MM.1S (cell line): ENCODE measurements around the gene STAG1.
"Not testable (repeated sequence)": the region's sequence is repeated elsewhere in the genome, so short reads cannot be mapped to it uniquely, and the experiment has no call there.

Experiments used
- DNase-seq: peaks from one replicate; pipeline ENCODE4 v3.0.0-alpha.2; 2015
- H2AFZ ChIP-seq: fragments of 300-600 bp; sonication (generic); 2 replicates; pipeline ENCODE4 v1.6.0; 2016; ENCODE audit warnings: antibody characterized with exemption, low read length
- H3F3A ChIP-seq: fragments of 300-600 bp; sonication (generic); 2 replicates; pipeline ENCODE4 v1.6.1; 2016; ENCODE audit warnings: mild to moderate bottlenecking, antibody characterized with exemption, low read length, moderate library complexity, mixed read lengths; ENCODE audit not compliant: insufficient read depth
- H3K27ac ChIP-seq: fragments of 300-600 bp; sonication (generic); 2 replicates; pipeline ENCODE4 v1.5.1; 2016; ENCODE audit warnings: mild to moderate bottlenecking, low read length
- H3K27me3 ChIP-seq: fragments of 300-600 bp; sonication (generic); replicated peaks from 2 replicates; pipeline ENCODE4 v1.6.0; 2016; ENCODE audit warnings: low read length; ENCODE audit not compliant: insufficient read depth
- H3K36me3 ChIP-seq: fragments of 300-600 bp; sonication (generic); replicated peaks from 2 replicates; pipeline ENCODE4 v1.6.1; 2016; ENCODE audit warnings: mild to moderate bottlenecking, low read length, mixed read lengths; ENCODE audit not compliant: insufficient read depth
- H3K4me1 ChIP-seq: fragments of 300-600 bp; sonication (generic); 2 replicates; pipeline ENCODE4 v1.6.1; 2016; ENCODE audit warnings: low read length, mixed read lengths
- H3K4me2 ChIP-seq: fragments of 300-600 bp; sonication (generic); 2 replicates; pipeline ENCODE4 v1.6.0; 2016; ENCODE audit warnings: low read depth, low read length
- H3K4me3 ChIP-seq: fragments of 300-600 bp; sonication (generic); 2 replicates; pipeline ENCODE4 v1.5.1; 2016; ENCODE audit warnings: low read length, mixed read lengths
- H3K79me2 ChIP-seq: fragments of 300-600 bp; sonication (generic); 2 replicates; pipeline ENCODE4 v1.6.1; 2016; ENCODE audit warnings: mixed run types, low read length, mixed read lengths
- H3K9ac ChIP-seq: fragments of 300-600 bp; sonication (generic); 2 replicates; pipeline ENCODE4 v1.6.1; 2016; ENCODE audit warnings: low read length, mixed read lengths
- H3K9me2 ChIP-seq: fragments of 300-600 bp; sonication (generic); replicated peaks from 2 replicates; pipeline ENCODE4 v1.6.1; 2016; ENCODE audit warnings: mild to moderate bottlenecking, low read length, mixed read lengths; ENCODE audit not compliant: insufficient read depth
- H3K9me3 ChIP-seq: fragments of 300-600 bp; sonication (generic); replicated peaks from 2 replicates; pipeline ENCODE4 v1.6.1; 2016; ENCODE audit warnings: mild to moderate bottlenecking, low read length, mixed read lengths; ENCODE audit not compliant: insufficient read depth
- H4K20me1 ChIP-seq: fragments of 300-600 bp; sonication (generic); 2 replicates; pipeline ENCODE4 v1.6.1; 2016; ENCODE audit warnings: mild to moderate bottlenecking, low read length, moderate library complexity, mixed read lengths; ENCODE audit not compliant: insufficient read depth
- EZH2 ChIP-seq: fragments of 300-600 bp; sonication (generic); optimal IDR thresholded peaks from 2 replicates; pipeline ENCODE3; 2017; ENCODE audit warnings: low read depth, mild to moderate bottlenecking, antibody characterized with exemption, low read length, mixed read lengths
- EZH2phosphoT487 ChIP-seq: fragments of 300-600 bp; sonication (generic); IDR thresholded peaks from 2 replicates; pipeline ENCODE4 v1.6.1; 2018; ENCODE audit warnings: antibody characterized with exemption, low read length
- TF ChIP-seq, protein P1 (sequence below): fragments of 300-600 bp; sonication (generic); IDR thresholded peaks from 2 replicates; pipeline ENCODE4 v1.5.1; 2016; ENCODE audit warnings: antibody characterized with exemption, low read length, mixed read lengths

The STAG1 gene

DNA sequence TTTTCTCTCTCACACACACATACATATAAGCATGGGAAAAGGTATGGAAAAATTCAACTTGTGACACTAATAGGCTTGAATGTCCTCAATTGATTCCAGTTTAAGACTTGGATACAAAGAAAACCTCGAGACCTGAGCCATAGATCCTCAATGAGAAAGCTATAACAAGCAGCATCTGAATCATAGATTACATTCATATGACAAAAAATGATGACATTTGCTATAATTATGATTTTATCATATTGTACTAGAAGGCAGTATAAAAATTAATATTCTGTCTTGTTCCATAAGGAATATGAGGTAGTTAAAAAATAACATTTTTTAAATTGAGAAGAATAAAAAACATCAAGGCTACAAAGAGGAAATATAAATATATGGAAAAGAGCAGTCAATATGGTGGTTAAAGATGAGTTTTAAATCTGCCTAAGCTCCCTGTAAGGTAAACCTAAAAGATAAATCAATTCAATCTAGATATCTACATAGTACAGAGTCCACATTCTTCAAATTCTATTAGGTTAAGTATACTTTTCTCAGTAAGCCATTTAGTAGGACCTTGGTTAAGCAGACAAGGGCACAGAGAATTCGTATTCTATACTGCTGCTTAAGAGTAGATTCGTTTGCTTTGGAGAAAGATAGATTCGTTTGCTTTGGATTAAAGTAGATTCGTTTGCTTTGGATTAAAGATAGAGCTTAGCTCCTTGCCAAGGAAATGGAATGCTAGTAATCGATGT is 175.7 kb downstream of the STAG1 start:
- Histone ChIP-seq H3K9me2 (no peaks in the 10 kb centered on the region), H3F3A (no peaks in the 10 kb centered on the region), H4K20me1 (no peaks in the 10 kb centered on the region), H3K36me3 (no peaks in the 10 kb centered on the region; the same call in 1 of the 2 replicates), H3K27ac (no peak overlapping the region), H3K79me2 (0 out of 2 replicates have a peak, but pooled peaks cover 5% of the 10 kb centered on the region), H3K4me2 (no peak overlapping the region), H3K9ac (no peak overlapping the region), H2AFZ (no peak overlapping the region), H3K4me1 (no peaks in the 10 kb centered on the region), H3K4me3 (no peak overlapping the region), H3K9me3 (no peaks in the 10 kb centered on the region), H3K27me3 (no peaks in the 10 kb centered on the region)
- no peak for DNase-seq
- TF ChIP-seq EZH2phosphoT487 = no peak
- TF ChIP-seq, protein P1, sequence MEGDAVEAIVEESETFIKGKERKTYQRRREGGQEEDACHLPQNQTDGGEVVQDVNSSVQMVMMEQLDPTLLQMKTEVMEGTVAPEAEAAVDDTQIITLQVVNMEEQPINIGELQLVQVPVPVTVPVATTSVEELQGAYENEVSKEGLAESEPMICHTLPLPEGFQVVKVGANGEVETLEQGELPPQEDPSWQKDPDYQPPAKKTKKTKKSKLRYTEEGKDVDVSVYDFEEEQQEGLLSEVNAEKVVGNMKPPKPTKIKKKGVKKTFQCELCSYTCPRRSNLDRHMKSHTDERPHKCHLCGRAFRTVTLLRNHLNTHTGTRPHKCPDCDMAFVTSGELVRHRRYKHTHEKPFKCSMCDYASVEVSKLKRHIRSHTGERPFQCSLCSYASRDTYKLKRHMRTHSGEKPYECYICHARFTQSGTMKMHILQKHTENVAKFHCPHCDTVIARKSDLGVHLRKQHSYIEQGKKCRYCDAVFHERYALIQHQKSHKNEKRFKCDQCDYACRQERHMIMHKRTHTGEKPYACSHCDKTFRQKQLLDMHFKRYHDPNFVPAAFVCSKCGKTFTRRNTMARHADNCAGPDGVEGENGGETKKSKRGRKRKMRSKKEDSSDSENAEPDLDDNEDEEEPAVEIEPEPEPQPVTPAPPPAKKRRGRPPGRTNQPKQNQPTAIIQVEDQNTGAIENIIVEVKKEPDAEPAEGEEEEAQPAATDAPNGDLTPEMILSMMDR = no peak
- TF ChIP-seq EZH2 = no peak

DNA sequence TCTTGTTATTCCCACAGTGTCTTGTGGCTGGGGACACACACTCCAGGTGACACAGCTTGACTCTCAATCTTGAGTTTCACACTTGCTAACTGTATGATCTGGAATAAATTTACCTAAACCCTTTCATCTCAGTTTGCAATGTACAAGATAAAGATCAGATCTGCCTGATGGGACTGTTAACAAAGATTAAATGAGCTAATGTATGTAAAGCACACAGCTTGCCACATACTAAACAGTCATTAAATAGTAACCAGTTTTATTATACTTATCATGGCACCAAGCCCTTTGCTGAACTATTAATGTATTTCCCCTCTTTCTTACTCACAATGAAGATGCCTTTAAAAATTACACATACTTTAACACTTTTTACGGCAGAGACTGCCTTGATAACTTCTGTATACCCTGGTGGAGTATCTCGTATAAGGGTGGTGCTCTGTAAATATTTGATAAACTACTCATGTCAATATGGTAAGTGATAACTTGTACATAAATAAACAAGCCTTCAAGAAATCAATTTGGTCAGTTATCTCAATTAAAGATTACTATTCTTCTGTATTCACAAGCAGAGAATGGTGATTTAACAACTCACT is 184.5 kb downstream of the STAG1 start:
- Histone ChIP-seq H3F3A (no peaks in the 10 kb centered on the region), H3K9me3 (no peaks in the 10 kb centered on the region), H3K9ac (no peak overlapping the region), H3K4me3 (no peak overlapping the region), H3K4me2 (no peak overlapping the region), H3K79me2 (0 out of 2 replicates have a peak, but pooled peaks cover 3% of the 10 kb centered on the region), H3K27ac (no peak overlapping the region), H4K20me1 (no peaks in the 10 kb centered on the region), H3K4me1 (no peaks in the 10 kb centered on the region), H3K27me3 (no peaks in the 10 kb centered on the region), H3K36me3 (no peaks in the 10 kb centered on the region; the same call in 1 of the 2 replicates), H3K9me2 (no peaks in the 10 kb centered on the region), H2AFZ (no peak overlapping the region)
- DNase-seq = no peak
- TF ChIP-seq EZH2phosphoT487 = no peak
- TF ChIP-seq EZH2 = no peak
- TF ChIP-seq, protein P1 = no peak

DNA sequence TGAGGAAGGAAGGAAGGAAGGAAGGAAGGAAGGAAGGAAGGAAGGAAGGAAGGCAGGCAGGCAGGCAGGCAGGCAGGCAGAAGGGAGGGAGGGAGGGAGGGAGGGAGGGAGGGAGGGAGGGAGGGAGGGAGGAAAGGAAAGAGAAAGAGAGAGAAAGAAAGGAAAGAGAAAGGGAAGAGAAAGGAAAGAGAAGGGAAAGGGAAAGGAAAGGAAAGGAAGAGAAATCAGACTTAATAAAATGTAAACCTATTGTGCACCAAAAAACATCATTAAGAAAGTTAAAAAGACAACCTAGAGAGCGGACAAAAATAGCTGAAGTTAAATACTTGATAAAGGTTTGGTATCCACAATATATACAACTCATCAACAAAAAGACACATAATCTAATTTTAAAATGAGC is 187.2 kb downstream of the STAG1 start:
- not testable (repeated sequence) for H3K36me3 ChIP-seq, H3K4me3 ChIP-seq, H3K4me1 ChIP-seq, H2AFZ ChIP-seq, H4K20me1 ChIP-seq, H3F3A ChIP-seq, H3K79me2 ChIP-seq, DNase-seq, H3K27me3 ChIP-seq, H3K9ac ChIP-seq, H3K9me3 ChIP-seq, H3K4me2 ChIP-seq, H3K9me2 ChIP-seq, H3K27ac ChIP-seq

DNA sequence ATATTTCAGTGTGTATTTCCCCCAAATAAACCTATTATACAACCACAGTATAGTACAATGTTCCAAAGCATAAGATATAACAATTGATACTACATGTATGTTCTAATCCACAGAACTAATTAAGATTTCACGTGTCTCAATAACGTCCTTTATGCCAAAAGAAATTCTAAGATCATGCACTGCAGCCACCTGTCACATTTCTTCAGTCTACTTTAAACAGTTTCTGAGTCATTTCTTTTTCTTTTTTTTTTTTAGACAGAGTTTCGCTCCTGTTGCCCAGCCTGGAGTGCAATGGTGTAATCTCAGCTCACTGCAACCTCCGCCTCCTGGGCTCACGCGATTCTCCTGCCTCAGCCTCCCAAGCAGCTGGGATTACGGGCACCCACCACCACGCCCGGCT is 190.2 kb downstream of the STAG1 start:
- H3K9me2 ChIP-seq = no peaks in the 10 kb centered on the region
- H3F3A ChIP-seq = no peaks in the 10 kb centered on the region
- H3K36me3 ChIP-seq = no peaks in the 10 kb centered on the region

More for the DNA sequence above, 190.2 kb downstream of the STAG1 start:
- TF ChIP-seq EZH2 (no peak), EZH2phosphoT487 (no peak)
- TF ChIP-seq, protein P1 = no peak
- H3K27me3 ChIP-seq = no peaks in the 10 kb centered on the region
- 0 out of 2 replicates have a peak, but pooled peaks cover 8% of the 10 kb centered on the region for H3K79me2 ChIP-seq
- no peak overlapping the region for H3K9ac ChIP-seq
- no peaks in the 10 kb centered on the region for H4K20me1 ChIP-seq
- H3K4me2 ChIP-seq = no peak overlapping the region
- no peaks in the 10 kb centered on the region for H3K4me1 ChIP-seq
- H3K9me3 ChIP-seq = no peaks in the 10 kb centered on the region
- DNase-seq = no peak
- no peak overlapping the region for H3K27ac ChIP-seq
- no peak overlapping the region for H2AFZ ChIP-seq
- H3K4me3 ChIP-seq = no peak overlapping the region
